GM12874 (cell line): ENCODE measurements around the gene ARID5B.

Source experiments
- TF ChIP-seq, protein P1 (sequence below): IDR thresholded peaks from 2 replicates; pipeline ENCODE4 v1.5.1; 2011; ENCODE audit warnings: low read depth, mild to moderate bottlenecking, control low read depth, low read length, moderate library complexity; ENCODE audit not compliant: insufficient read depth

The ARID5B gene

DNA sequence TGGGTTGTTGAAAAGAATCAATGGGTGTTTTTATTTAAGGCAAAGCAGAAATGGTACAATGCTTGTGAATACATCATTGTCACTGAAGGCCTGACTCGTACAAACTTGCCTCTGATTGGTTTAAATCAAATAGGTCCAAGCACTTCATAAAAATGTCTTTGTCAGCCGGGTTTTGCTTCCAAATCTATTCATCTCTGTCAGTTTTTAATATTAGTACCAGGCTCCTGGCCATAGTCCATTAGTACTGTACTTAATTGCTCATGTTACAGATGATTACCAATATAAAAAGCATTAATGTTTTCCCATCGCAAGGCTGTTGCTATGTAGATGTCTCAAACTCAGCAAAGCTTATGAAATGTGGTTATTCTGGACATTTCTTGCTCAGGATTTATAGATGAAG, 171.9 kb downstream of the ARID5B start:
- TF ChIP-seq, protein P1, sequence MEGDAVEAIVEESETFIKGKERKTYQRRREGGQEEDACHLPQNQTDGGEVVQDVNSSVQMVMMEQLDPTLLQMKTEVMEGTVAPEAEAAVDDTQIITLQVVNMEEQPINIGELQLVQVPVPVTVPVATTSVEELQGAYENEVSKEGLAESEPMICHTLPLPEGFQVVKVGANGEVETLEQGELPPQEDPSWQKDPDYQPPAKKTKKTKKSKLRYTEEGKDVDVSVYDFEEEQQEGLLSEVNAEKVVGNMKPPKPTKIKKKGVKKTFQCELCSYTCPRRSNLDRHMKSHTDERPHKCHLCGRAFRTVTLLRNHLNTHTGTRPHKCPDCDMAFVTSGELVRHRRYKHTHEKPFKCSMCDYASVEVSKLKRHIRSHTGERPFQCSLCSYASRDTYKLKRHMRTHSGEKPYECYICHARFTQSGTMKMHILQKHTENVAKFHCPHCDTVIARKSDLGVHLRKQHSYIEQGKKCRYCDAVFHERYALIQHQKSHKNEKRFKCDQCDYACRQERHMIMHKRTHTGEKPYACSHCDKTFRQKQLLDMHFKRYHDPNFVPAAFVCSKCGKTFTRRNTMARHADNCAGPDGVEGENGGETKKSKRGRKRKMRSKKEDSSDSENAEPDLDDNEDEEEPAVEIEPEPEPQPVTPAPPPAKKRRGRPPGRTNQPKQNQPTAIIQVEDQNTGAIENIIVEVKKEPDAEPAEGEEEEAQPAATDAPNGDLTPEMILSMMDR: no peak

DNA sequence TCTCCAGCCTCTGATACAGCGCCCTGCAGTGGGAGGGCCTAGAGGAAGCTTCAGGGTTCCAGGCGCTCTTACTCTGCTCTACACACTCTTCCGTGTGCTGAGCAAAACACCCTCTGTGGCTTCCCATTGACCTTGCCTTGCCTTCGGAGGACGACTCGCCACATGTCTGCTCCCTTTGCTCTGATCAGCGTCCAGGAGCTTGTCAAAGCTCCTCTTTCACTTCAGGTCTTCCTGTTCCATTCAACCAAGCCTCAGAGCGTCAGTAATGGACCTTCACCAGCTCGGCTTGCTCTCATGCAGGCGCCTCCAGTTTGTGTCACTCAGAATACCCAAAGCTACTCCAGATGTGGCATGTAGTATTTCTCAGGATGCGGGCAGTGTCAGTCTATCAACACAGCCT, 173.9 kb downstream of the ARID5B start:
- TF ChIP-seq, protein P1: no peak

DNA sequence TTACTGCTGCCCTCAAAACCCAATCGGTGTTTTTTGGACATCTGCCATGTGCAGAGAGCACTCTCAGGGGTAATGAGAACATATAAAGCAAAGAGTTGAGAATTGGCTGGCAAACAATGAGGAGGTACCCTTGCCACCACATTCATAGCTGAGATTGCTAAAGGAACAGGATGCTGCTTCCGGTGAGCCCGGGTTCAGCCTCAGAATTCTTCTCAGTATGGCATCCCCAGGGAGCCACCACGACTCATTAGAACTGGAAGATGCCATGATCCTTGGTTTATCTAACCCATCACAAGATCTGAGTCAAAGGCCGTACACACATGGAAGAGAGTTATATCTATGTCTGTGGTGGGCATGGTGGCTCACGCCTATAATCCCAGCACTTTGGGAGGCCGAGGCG, 174.4 kb downstream of the ARID5B start:
- TF ChIP-seq, protein P1: no peak

DNA sequence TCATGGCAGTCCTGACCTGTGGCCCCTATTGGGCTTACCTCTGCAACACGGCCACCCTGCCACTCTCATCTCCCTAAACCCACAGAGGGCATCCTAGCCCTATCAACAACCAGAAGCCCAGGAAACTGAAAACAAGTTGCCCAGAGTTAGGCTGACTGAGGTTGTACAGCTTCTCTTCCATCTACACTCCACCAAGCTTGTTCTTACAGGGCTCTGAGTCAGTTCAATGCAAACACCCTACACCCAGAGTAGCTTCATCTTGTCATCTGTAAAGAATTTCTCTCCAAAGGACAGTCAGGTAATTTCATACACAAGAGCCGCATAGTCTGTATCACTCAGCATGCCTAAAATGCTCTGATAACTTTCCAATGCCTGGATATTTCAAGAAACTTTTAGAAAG, 175.4 kb downstream of the ARID5B start:
- TF ChIP-seq, protein P1: no peak

DNA sequence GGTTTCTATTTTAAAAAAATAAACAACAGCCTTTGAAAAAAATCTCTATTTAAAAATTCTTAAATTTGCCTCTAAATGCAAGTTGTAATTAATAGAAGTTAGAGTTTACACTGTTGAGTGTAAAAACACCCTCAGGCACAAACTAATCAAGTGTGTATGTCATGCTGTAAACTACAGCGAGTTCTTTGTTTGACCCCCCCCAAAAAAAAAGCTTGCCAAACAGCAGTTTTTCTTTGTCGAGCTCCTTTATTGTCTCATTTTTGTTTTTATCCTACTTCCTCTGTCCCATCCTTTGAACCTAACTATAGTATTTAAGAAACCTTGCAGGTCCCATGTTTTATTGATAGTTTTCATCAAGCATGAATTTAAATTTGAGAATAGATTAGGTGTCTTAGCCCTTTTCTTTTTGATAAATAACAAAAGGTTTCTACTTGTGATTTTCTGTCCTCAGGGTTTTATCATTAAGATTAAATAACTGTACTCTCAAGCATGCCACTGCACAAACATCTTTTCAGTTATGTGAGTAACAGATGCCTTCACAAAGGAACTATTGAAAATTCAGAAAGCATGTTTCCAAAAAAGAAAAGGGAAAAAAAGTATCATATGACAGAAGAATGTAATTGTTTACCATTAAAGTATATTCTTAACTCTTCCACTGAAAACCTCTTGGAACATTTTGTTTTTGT, 176.0 kb downstream of the ARID5B start:
- TF ChIP-seq, protein P1: no peak

DNA sequence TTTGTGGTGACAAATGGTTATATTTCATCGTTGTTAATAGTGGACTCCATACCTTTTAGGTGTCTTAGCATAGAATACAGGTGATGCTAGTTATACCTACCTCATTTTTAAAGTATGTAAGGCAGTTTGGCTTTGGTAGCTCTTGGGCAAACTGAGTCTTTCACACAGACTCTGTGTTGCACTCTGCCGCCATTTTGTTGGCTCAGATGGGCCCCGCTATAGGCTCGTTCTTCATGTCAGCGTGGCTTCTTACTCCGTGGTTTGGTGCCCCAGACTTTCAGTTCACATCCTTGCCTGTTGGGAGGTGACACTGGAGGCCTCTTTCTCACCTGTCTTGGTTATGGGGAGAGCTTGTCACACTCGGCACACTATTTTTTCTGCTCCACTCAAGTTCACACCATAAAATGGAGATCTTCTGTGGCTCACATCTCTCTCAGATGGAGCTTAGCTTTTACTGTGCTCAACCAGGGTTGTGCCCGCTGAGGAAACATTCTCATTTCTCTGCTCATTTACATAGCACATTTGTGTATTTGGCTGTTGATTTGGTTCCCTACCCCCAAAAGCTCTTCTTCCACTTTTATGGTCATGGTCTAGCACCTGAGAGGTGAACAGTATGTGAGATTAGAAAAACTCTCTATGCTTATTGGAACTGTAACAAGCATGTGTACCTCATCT, 178.5 kb downstream of the ARID5B start:
- TF ChIP-seq, protein P1: no peak

DNA sequence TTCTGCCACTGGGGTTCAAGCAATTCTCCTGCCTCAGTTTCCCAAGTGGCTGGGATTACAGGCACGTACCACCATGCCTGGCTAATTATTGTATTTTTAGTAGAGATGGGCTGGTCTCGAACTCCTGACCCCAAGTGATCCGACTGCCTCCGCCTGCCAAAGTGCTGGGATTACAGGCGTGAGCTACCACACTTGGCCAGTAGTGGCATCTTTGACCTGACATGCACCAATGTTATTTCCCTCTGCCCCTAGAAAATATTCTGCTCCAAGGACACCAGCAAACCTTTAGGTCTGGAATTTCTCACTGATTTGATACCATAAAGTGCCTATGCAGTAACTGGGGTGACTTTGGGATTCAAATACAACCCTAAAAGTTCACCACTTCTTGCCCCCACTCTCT, 179.4 kb downstream of the ARID5B start:
- TF ChIP-seq, protein P1: no peak
